Endothelial cell of umbilical vein (primary cell): ENCODE results near the gene LGMN. TPM values are rescaled to one million over a fixed set of nuclear protein-coding genes. Genes with fewer than 3 reads are reported as not detected.

Source experiments
- BruUV-seq: library from RNA; stranded (reverse); fragments of 400-500 nt; replicated peaks from 2 replicates; lab custom pipeline; 2021; lab: Mats Ljungman, UMichigan
- CTCF ChIA-PET: fragments of 300-600, 350-600 bp; sonication (Branson Sonifier 250); formaldehyde crosslinking; loops from one replicate; lab custom pipeline; 2021; ENCODE audit warnings: antibody characterized with exemption, inconsistent platforms; lab: Charles Lee
- POLR2A ChIA-PET: fragments of 300-600, 350-600 bp; sonication (Branson Sonifier 250); formaldehyde crosslinking; loops from one replicate; lab custom pipeline; 2021; ENCODE audit warnings: antibody characterized with exemption, inconsistent platforms; lab: Charles Lee
- DNase-seq: peaks from one replicate; pipeline ENCODE4 v3.0.0-alpha.2; 2011; ENCODE audit warnings: low read depth, low spot score
- FAIRE-seq: peaks from 2 replicates; lab custom pipeline; 2011; peaks lifted over from hg19 to GRCh38; lab: Jason Lieb, UNC
- H2AFZ ChIP-seq: 2 replicates; pipeline ENCODE4 v1.6.0; 2012; ENCODE audit warnings: low read depth, low read length, control low read depth, inconsistent platforms
- H3K27ac ChIP-seq: 2 replicates; pipeline ENCODE4 v1.5.1; 2011; ENCODE audit warnings: low read depth, mild to moderate bottlenecking, control low read depth, low read length, moderate library complexity; ENCODE audit not compliant: insufficient read depth
- H3K27me3 ChIP-seq, 2 experiments: 2 replicates each; pipeline versions ENCODE4 v1.6.0 to v1.6.1; 2011; ENCODE audit warnings: low read length in 2 of 2, mixed read lengths in 1 of 2; ENCODE audit not compliant: control insufficient read depth in 2 of 2, insufficient read depth in 2 of 2
- H3K36me3 ChIP-seq, 2 experiments: 2 replicates in 1 of 2; 3 replicates in 1 of 2; pipeline ENCODE4 v1.5.1; 2011; ENCODE audit warnings: low read length in 2 of 2, mild to moderate bottlenecking in 1 of 2, moderate library complexity in 1 of 2; ENCODE audit not compliant: control insufficient read depth in 2 of 2, insufficient read depth in 2 of 2; ENCODE audit errors: extremely low read depth in 1 of 2
- H3K4me1 ChIP-seq: 3 replicates; pipeline ENCODE4 v1.5.1; 2011; ENCODE audit warnings: mild to moderate bottlenecking, low read length; ENCODE audit not compliant: control insufficient read depth, insufficient read depth; ENCODE audit errors: extremely low read depth
- H3K4me2 ChIP-seq: 2 replicates; pipeline ENCODE4 v1.6.1; 2011; ENCODE audit warnings: low read length, control low read depth, mixed read lengths; ENCODE audit not compliant: insufficient read depth
- H3K4me3 ChIP-seq, 3 experiments: fragments of 200-600 bp in 1 of 3; sonication (generic), shearing (Covaris generic) in 1 of 3; replicated peaks in 1 of 3; 2 replicates each; pipeline ENCODE4 v1.5.1; 2011 to 2016; ENCODE audit warnings: control low read depth in 3 of 3, low read length in 3 of 3, mild to moderate bottlenecking in 2 of 3, inconsistent platforms in 1 of 3, low read depth in 1 of 3, moderate library complexity in 1 of 3; ENCODE audit not compliant: insufficient read depth in 1 of 3
- H3K79me2 ChIP-seq: 2 replicates; pipeline ENCODE4 v1.6.0; 2012; ENCODE audit warnings: low read length, inconsistent platforms; ENCODE audit not compliant: control insufficient read depth, insufficient read depth
- H3K9ac ChIP-seq: replicated peaks from 2 replicates; pipeline ENCODE3; 2011; ENCODE audit warnings: low read length, control low read depth; ENCODE audit not compliant: insufficient read depth; ENCODE audit errors: extremely low read depth
- H3K9me1 ChIP-seq: replicated peaks from 3 replicates; pipeline ENCODE4 v1.6.0; 2011; ENCODE audit warnings: mild to moderate bottlenecking, low read length; ENCODE audit not compliant: control insufficient read depth, insufficient read depth; ENCODE audit errors: extremely low read depth
- H3K9me3 ChIP-seq: replicated peaks from 2 replicates; pipeline ENCODE4 v1.5.1; 2012; ENCODE audit warnings: low read length, inconsistent platforms; ENCODE audit not compliant: control insufficient read depth, insufficient read depth
- H4K20me1 ChIP-seq: replicated peaks from 2 replicates; pipeline ENCODE3; 2011; ENCODE audit warnings: mild to moderate bottlenecking, low read length; ENCODE audit not compliant: control insufficient read depth, insufficient read depth; ENCODE audit errors: extremely low read depth
- EZH2 ChIP-seq: IDR thresholded peaks from 2 replicates; pipeline ENCODE4 v1.6.1; 2012; ENCODE audit warnings: borderline replicate concordance, low read depth, mild to moderate bottlenecking, moderate library complexity, low read length, inconsistent platforms; ENCODE audit not compliant: severe bottlenecking
- FOS ChIP-seq: IDR thresholded peaks from 2 replicates; pipeline ENCODE4 v1.6.1; 2011; ENCODE audit warnings: mild to moderate bottlenecking, low read length, moderate library complexity, borderline replicate concordance; ENCODE audit not compliant: insufficient read depth
- GATA2 ChIP-seq: IDR thresholded peaks from 2 replicates; pipeline ENCODE4 v1.7.0; 2011; ENCODE audit warnings: low read depth, mild to moderate bottlenecking, moderate library complexity, mixed read lengths, low read length; ENCODE audit not compliant: insufficient read length, insufficient read depth
- JUN ChIP-seq: IDR thresholded peaks from 2 replicates; pipeline ENCODE4 v1.6.1; 2011; ENCODE audit warnings: borderline replicate concordance, low read depth; ENCODE audit not compliant: insufficient read length, insufficient read depth
- MYC ChIP-seq: IDR thresholded peaks from one replicate; pipeline ENCODE4 v1.6.1; 2011; ENCODE audit warnings: mild to moderate bottlenecking, low read depth, low read length
- POLR2A ChIP-seq: IDR thresholded peaks from 2 replicates; pipeline ENCODE4 v1.6.1; 2012; ENCODE audit warnings: low read depth, mild to moderate bottlenecking, control low read depth, low read length
- POLR2AphosphoS5 ChIP-seq: IDR thresholded peaks from 2 replicates; pipeline ENCODE4 v1.6.1; 2012; ENCODE audit warnings: low read depth, mild to moderate bottlenecking, control low read depth, low read length, moderate library complexity; ENCODE audit not compliant: insufficient read depth
- dilution Hi-C: fragments of 300-500 bp; cut with MboI; formaldehyde crosslinking; loops from one replicate; pipeline ENCODE4 v1.15.0; 2019; ENCODE audit warnings: low sequenced_read_pairs; ENCODE audit not compliant: extremely low pct_ligation_motif_present
- intact Hi-C: fragments of 100-400 bp; cut with micrococcal nuclease; formaldehyde crosslinking; loops from one replicate; pipeline ENCODE4 v1.10.0; 2022
- polyA plus RNA-seq, 4 experiments: library from polyadenylated mRNA; depleted of rRNA in 3 of 4; stranded (reverse) in 3 of 4; unstranded in 1 of 4; fragments of >200 nt; gene quantifications; 2 replicates each; pipeline versions ENCODE4 v1.2.1 to v1.2.3, GENCODE V29; 2011 to 2012; ENCODE audit warnings: missing spikeins in 1 of 4
- total RNA-seq: library from RNA; stranded (reverse); gene quantifications from 2 replicates; pipeline ENCODE4 v1.2.3, GENCODE V29; 2021
- TF ChIP-seq, protein P1 (sequence below), 2 donors: IDR thresholded peaks; 1 replicate in 1 of 2; 2 replicates in 1 of 2; pipeline ENCODE4 v1.5.1; 2011; ENCODE audit warnings: low read length in 2 of 2, mild to moderate bottlenecking in 2 of 2, moderate library complexity in 2 of 2, control low read depth in 1 of 2, inconsistent platforms in 1 of 2, low read depth in 1 of 2; ENCODE audit not compliant: insufficient read depth in 1 of 2; ENCODE audit errors: extremely low read depth in 1 of 2

LGMN gene
- total and polyA plus RNA-seq, 2 donors (not counting 3 experiments of a cell fraction or from before 2014, with no cell fraction given), result 56.7 to 99.2 TPM

DNA sequence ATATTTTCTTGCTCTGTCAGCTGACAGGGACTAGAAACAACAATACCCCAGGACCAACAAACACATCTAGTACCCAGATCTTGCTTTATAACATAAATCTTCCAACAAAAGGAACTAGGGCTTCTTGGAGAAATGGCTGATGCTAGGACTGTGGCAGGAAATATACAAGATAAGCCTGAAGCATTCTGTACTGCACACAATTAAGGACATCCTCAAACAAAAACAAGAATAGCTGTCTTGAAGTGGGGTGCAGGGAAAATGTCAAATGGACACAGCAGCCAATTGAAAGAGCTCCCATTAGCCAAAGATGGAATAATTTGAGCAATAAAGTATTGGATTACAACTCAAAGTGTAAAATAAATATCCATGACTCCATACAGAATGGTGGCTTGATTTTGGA lies 50.0 kb downstream of the LGMN start:
- intact Hi-C loops, result no loop called here
- Histone ChIP-seq H3K4me3 (no peak overlapping the region), H4K20me1 (no peaks in the 10 kb centered on the region), H3K4me2 (no peak overlapping the region), H3K9me1 (no peaks in the 10 kb centered on the region), H2AFZ (no peak overlapping the region), H3K9me3 (no peaks in the 10 kb centered on the region), H3K36me3 (no peaks in the 10 kb centered on the region), H3K9ac (no peak overlapping the region), H3K27ac (no peak overlapping the region), H3K27me3 (peaks cover 3 to 4% of the 10 kb centered on the region in 2 experiments), H3K79me2 (no peaks in the 10 kb centered on the region), H3K4me1 (no peaks in the 10 kb centered on the region)
- TF ChIP-seq EZH2, result no peak
- no peak for TF ChIP-seq FOS
- no peak for TF ChIP-seq MYC
- no TSS peak for BruUV-seq
- FAIRE-seq (no peak), DNase-seq (peak; percentile 11)
- dilution Hi-C loops, result loop anchor here (25.0 kb wide), 1 partner anchor 336 kb away; no protein-coding TSS in a partner anchor
- CTCF ChIA-PET, result interaction anchor here (2.6 kb wide), 1 partner anchor 8 kb away, joined by 10 read pairs; no protein-coding TSS in a partner anchor
- POLR2A ChIA-PET, result no interaction called here

DNA sequence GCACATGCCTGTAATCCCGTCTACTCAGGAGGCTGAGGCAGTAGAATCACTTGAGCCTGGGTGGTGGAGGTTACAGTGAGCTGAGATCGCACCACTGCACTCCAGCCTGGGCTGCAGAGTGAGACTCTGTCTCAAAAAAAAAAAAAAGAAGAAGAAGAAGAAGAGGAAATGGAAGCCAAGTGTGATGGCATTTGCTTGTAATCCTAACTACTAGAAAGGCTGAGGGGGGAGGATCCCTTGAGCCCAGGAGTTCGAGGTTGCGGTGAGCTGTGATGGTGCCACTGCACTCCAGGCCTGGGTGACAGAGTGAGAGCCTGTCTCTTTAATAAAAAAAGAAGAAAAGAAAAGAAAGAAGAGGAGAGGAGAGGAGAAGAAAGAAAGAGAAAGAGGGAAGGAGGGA lies 52.1 kb downstream of the LGMN start:
- DNase-seq, result no peak
- Histone ChIP-seq H3K4me2 (no peak overlapping the region), H3K9me1 (no peaks in the 10 kb centered on the region), H3K79me2 (no peaks in the 10 kb centered on the region), H4K20me1 (no peaks in the 10 kb centered on the region), H3K4me3 (no peak overlapping the region), H3K27ac (no peak overlapping the region), H3K4me1 (peaks cover 3% of the 10 kb centered on the region), H3K36me3 (no peaks in the 10 kb centered on the region), H3K9ac (no peak overlapping the region), H3K27me3 (peaks cover 3 to 4% of the 10 kb centered on the region in 2 experiments), H3K9me3 (no peaks in the 10 kb centered on the region), H2AFZ (no peak overlapping the region)
- dilution Hi-C loops, result loop anchor here (25.0 kb wide), 1 partner anchor 334 kb away; no protein-coding TSS in a partner anchor
- TF ChIP-seq POLR2AphosphoS5, result no peak
- no peak for TF ChIP-seq FOS
- TF ChIP-seq, protein P1, sequence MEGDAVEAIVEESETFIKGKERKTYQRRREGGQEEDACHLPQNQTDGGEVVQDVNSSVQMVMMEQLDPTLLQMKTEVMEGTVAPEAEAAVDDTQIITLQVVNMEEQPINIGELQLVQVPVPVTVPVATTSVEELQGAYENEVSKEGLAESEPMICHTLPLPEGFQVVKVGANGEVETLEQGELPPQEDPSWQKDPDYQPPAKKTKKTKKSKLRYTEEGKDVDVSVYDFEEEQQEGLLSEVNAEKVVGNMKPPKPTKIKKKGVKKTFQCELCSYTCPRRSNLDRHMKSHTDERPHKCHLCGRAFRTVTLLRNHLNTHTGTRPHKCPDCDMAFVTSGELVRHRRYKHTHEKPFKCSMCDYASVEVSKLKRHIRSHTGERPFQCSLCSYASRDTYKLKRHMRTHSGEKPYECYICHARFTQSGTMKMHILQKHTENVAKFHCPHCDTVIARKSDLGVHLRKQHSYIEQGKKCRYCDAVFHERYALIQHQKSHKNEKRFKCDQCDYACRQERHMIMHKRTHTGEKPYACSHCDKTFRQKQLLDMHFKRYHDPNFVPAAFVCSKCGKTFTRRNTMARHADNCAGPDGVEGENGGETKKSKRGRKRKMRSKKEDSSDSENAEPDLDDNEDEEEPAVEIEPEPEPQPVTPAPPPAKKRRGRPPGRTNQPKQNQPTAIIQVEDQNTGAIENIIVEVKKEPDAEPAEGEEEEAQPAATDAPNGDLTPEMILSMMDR (IDR thresholded peaks at IDR 0.05; ENCODE audit: extremely low read depth in 1 of 2, insufficient read depth in 1 of 2, low read depth in 1 of 2, low read length in 2 of 2), result no peak
- no peak for TF ChIP-seq MYC
- no peak for TF ChIP-seq GATA2
- no peak for TF ChIP-seq POLR2A
- TF ChIP-seq JUN, result no peak
- ChIA-PET POLR2A (no interaction called here), CTCF (no interaction called here)
- intact Hi-C loops, result no loop called here
- no TSS peak for BruUV-seq
- no peak for FAIRE-seq
